COLO668 (cell line): ENCODE results near the gene BIK.
"Not testable (repeated sequence)": the region's sequence is repeated elsewhere in the genome, so short reads cannot be mapped to it uniquely, and the experiment has no call there.

Experiments
- DNase-seq: peaks from one replicate; lab custom pipeline; 2025; ENCODE audit not compliant: unreplicated experiment; lab: John Stamatoyannopoulos, UW

BIK gene

GRCh38 chr22:43104056-43104625, 6.4 kb upstream of the BIK start:
- DNase-seq: peak; percentile 32

- DNase-seq: not testable (repeated sequence)
Observed at GRCh38 chr22:43104950-43105349, 5.6 kb upstream of the BIK start.

GRCh38 chr22:43106302-43106701, 4.2 kb upstream of the BIK start:
- no peak for DNase-seq

GRCh38 chr22:43109511-43109910, 1.0 kb upstream of the BIK start:
- no peak for DNase-seq

GRCh38 chr22:43109921-43110443, 568 bp upstream of the BIK start:
- no peak for DNase-seq

- DNase-seq: peak; percentile 60
Observed at GRCh38 chr22:43110927-43111623, 525 bp downstream of the BIK start.

- DNase-seq: peak; percentile 76
Observed at GRCh38 chr22:43113526-43114251, 3.1 kb downstream of the BIK start.

GRCh38 chr22:43114958-43115357, 4.4 kb downstream of the BIK start:
- DNase-seq: peak; percentile 76

- no peak for DNase-seq
Observed at GRCh38 chr22:43116932-43117331, 6.4 kb downstream of the BIK start.

- no peak for DNase-seq
Observed at GRCh38 chr22:43118024-43118849, 7.7 kb downstream of the BIK start.

- DNase-seq: peak; percentile 34
Observed at GRCh38 chr22:43118953-43119458, 8.5 kb downstream of the BIK start.

- DNase-seq: peak; percentile 11
Observed at GRCh38 chr22:43126501-43127165, 16.1 kb downstream of the BIK start.

GRCh38 chr22:43127166-43127908, 16.8 kb downstream of the BIK start:
- peak; percentile 79 for DNase-seq

- peak; percentile 57 for DNase-seq
Observed at GRCh38 chr22:43128116-43128515, 17.6 kb downstream of the BIK start.

GRCh38 chr22:43128928-43129424, 18.4 kb downstream of the BIK start:
- DNase-seq: peak; percentile 95

GRCh38 chr22:43129426-43130425, 19.2 kb downstream of the BIK start:
- DNase-seq: peak; percentile 67

- DNase-seq: no peak
Observed at GRCh38 chr22:43131773-43132501, 21.4 kb downstream of the BIK start.

- no peak for DNase-seq
Observed at GRCh38 chr22:43133401-43133800, 22.9 kb downstream of the BIK start.
